Activated naive CD4-positive, alpha-beta T cell treated with anti-CD3 and anti-CD28 coated beads, Interleukin-2, amount 50 U/mL, for 24 hours (primary cell): Measurements from ENCODE around the gene TRAF3IP3.

Experiments used
- H3K27ac Mint-ChIP-seq: one replicate; pipeline ENCODE4 v1.8.0; 2021; ENCODE audit warnings: mild to moderate bottlenecking, mixed read lengths
- H3K27me3 Mint-ChIP-seq: one replicate; pipeline ENCODE4 v1.8.0; 2021; ENCODE audit warnings: mixed read lengths
- H3K36me3 Mint-ChIP-seq: one replicate; pipeline ENCODE4 v1.8.0; 2021; ENCODE audit warnings: mixed read lengths
- H3K4me1 Mint-ChIP-seq: one replicate; pipeline ENCODE4 v1.8.0; 2021; ENCODE audit warnings: mixed read lengths
- H3K4me3 Mint-ChIP-seq: one replicate; pipeline ENCODE4 v1.8.0; 2021; ENCODE audit warnings: mild to moderate bottlenecking, mixed read lengths
- H3K9me3 Mint-ChIP-seq: one replicate; pipeline ENCODE4 v1.8.0; 2021; ENCODE audit warnings: mixed read lengths

TRAF3IP3 gene

DNA sequence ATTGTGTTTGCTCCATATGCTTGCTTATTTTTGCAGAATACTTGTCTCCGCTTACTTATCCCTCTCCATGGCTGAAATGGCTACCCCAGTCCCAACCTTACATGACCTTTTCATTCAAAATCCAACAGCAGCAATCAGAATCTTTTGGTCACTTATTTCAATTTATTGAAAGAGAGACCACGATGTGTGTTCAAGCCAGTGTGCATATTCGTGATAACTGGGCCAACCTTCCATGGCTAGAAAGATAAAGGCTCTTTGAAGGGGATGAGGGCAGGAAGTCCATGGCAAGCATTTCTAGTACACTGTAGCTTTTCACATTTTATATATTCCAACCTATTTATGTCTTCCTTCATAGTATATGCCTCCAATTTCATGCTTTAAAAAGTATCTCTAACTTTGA is 28.1 kb upstream of the TRAF3IP3 start:
- peak overlapping the region; percentile 86 for H3K27ac Mint-ChIP-seq
- peaks cover 52% of the 10 kb centered on the region for H3K4me1 Mint-ChIP-seq
- H3K27me3 Mint-ChIP-seq: no peaks in the 10 kb centered on the region
- no peak overlapping the region for H3K4me3 Mint-ChIP-seq
- peaks cover 2% of the 10 kb centered on the region for H3K36me3 Mint-ChIP-seq
- H3K9me3 Mint-ChIP-seq: peaks cover 13% of the 10 kb centered on the region

DNA sequence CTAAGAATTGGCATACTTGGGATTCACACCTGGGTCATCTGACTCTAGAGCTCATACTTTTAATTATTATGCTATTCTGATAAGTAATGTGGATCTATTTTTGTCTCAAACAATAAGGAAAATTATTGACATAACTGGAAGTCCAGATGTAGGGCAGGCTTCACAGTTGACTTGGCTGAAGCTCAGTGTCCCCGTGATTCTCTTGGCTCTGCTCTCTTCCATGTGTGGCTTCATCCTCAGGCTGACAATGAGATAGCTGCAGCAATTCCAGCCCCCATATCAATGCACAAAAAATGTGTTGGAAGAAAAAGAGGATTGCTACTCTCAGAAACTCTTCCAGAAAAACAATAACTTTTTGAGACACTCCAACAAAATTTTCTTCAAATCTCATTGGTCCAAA is 27.4 kb upstream of the TRAF3IP3 start:
- H3K9me3 Mint-ChIP-seq: peaks cover 13% of the 10 kb centered on the region
- H3K27ac Mint-ChIP-seq: no peak overlapping the region
- H3K27me3 Mint-ChIP-seq: no peaks in the 10 kb centered on the region
- H3K4me3 Mint-ChIP-seq: no peak overlapping the region
- peaks cover 50% of the 10 kb centered on the region for H3K4me1 Mint-ChIP-seq
- H3K36me3 Mint-ChIP-seq: peaks cover 2% of the 10 kb centered on the region

GRCh38 chr1:209729436-209729835 is 26.4 kb upstream of the TRAF3IP3 start:
- no peak overlapping the region for H3K27ac Mint-ChIP-seq
- H3K36me3 Mint-ChIP-seq: peaks cover 2% of the 10 kb centered on the region
- peaks cover 49% of the 10 kb centered on the region for H3K4me1 Mint-ChIP-seq
- H3K9me3 Mint-ChIP-seq: peaks cover 13% of the 10 kb centered on the region
- no peaks in the 10 kb centered on the region for H3K27me3 Mint-ChIP-seq
- H3K4me3 Mint-ChIP-seq: no peak overlapping the region

- H3K36me3 Mint-ChIP-seq: no peaks in the 10 kb centered on the region
- H3K27me3 Mint-ChIP-seq: no peaks in the 10 kb centered on the region
- H3K9me3 Mint-ChIP-seq: peaks cover 11% of the 10 kb centered on the region
- H3K4me1 Mint-ChIP-seq: peaks cover 40% of the 10 kb centered on the region
- no peak overlapping the region for H3K4me3 Mint-ChIP-seq
- H3K27ac Mint-ChIP-seq: no peak overlapping the region
These were observed 23.1 kb upstream of the TRAF3IP3 start for GRCh38 chr1:209732725-209733124.

GRCh38 chr1:209733409-209734192 is 22.3 kb upstream of the TRAF3IP3 start:
- peaks cover 7% of the 10 kb centered on the region for H3K9me3 Mint-ChIP-seq
- peak overlapping the region; percentile 18 for H3K27ac Mint-ChIP-seq
- H3K27me3 Mint-ChIP-seq: no peaks in the 10 kb centered on the region
- H3K4me3 Mint-ChIP-seq: peak overlapping the region; percentile 34
- H3K36me3 Mint-ChIP-seq: peaks cover 1% of the 10 kb centered on the region
- H3K4me1 Mint-ChIP-seq: peaks cover 35% of the 10 kb centered on the region

- peaks cover 1% of the 10 kb centered on the region for H3K36me3 Mint-ChIP-seq
- H3K9me3 Mint-ChIP-seq: no peaks in the 10 kb centered on the region
- H3K27ac Mint-ChIP-seq: no peak overlapping the region
- H3K4me1 Mint-ChIP-seq: peaks cover 35% of the 10 kb centered on the region
- H3K4me3 Mint-ChIP-seq: no peak overlapping the region
- H3K27me3 Mint-ChIP-seq: no peaks in the 10 kb centered on the region
These were observed 19.2 kb upstream of the TRAF3IP3 start for GRCh38 chr1:209736490-209737117.

- Mint-ChIP-seq H3K36me3 (peaks cover 1% of the 10 kb centered on the region), H3K27me3 (no peaks in the 10 kb centered on the region), H3K27ac (peak overlapping the region; percentile 76), H3K9me3 (no peaks in the 10 kb centered on the region), H3K4me1 (peaks cover 40% of the 10 kb centered on the region), H3K4me3 (no peak overlapping the region)
These were observed 18.7 kb upstream of the TRAF3IP3 start for GRCh38 chr1:209737118-209737505.

GRCh38 chr1:209738270-209738669 is 17.6 kb upstream of the TRAF3IP3 start:
- Mint-ChIP-seq H3K4me1 (peaks cover 42% of the 10 kb centered on the region), H3K9me3 (no peaks in the 10 kb centered on the region)

GRCh38 chr1:209741193-209741592 is 14.7 kb upstream of the TRAF3IP3 start:
- Mint-ChIP-seq H3K4me3 (no peak overlapping the region), H3K27me3 (no peaks in the 10 kb centered on the region), H3K27ac (no peak overlapping the region), H3K4me1 (peaks cover 34% of the 10 kb centered on the region), H3K36me3 (peaks cover 1% of the 10 kb centered on the region), H3K9me3 (no peaks in the 10 kb centered on the region)

More at GRCh38 chr1:209738270-209738669, 17.6 kb upstream of the TRAF3IP3 start:
- H3K27me3 Mint-ChIP-seq: no peaks in the 10 kb centered on the region
- H3K36me3 Mint-ChIP-seq: peaks cover 1% of the 10 kb centered on the region
- no peak overlapping the region for H3K4me3 Mint-ChIP-seq
- no peak overlapping the region for H3K27ac Mint-ChIP-seq

DNA sequence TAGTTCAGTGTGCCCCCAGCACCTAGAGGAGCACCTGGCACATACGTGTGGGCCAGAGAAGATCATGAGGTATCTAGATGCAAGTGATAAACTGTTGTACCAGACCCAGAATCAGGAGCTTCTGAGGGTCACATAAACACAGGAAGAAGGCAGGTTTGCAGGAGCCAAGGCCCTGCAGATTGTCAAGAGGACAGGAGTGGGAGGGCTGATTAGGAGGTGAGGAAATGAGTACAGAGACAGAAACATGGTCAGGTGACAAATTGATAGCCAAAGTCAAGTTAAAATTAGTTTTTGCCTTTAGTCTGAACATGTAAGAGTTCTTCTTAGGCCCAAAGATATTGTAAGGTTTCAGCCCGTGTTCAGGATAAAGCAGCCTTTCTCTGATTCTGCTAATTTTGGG is 14.0 kb upstream of the TRAF3IP3 start:
- Mint-ChIP-seq H3K27ac (peak overlapping the region; percentile 78), H3K4me1 (peaks cover 34% of the 10 kb centered on the region), H3K27me3 (no peaks in the 10 kb centered on the region), H3K4me3 (no peak overlapping the region), H3K36me3 (peaks cover 1% of the 10 kb centered on the region), H3K9me3 (no peaks in the 10 kb centered on the region)

DNA sequence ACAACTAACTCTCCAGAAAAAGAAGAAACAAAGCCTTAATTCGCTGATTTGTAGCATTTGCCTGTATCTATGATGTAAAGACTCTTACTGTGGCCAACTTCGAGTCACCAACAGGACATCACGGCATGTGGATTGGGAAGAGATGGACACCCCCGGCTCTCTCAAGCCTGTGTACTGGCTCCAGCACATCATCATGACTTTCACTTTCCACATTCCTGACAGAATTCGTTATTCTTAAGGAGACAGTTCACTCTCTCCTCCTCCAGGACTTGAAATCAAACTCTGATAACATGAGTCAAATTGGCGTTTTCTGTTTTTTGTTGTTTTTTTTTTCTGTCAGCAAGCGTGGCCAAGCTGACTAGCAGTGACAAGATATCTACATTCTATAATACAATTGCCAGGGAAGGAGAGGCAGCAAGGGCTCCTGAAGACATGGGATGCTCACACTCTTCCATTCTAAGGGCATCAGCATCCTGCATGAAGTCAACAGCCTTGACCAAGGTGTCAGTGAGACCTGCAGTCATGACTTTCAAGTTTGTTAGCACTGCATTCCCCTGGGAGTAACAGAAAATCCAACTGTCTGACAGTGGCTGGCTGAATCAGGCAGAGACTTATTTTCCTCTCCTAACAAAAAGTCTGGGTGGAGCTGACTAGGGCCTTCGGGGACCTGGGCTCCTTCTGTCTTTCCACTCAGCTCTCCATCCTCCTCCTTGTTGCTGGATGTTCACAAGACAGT is 13.3 kb upstream of the TRAF3IP3 start:
- peak overlapping the region; percentile 15 for H3K27ac Mint-ChIP-seq
- H3K36me3 Mint-ChIP-seq: peaks cover 1% of the 10 kb centered on the region
- H3K27me3 Mint-ChIP-seq: no peaks in the 10 kb centered on the region
- no peaks in the 10 kb centered on the region for H3K9me3 Mint-ChIP-seq
- H3K4me1 Mint-ChIP-seq: peaks cover 35% of the 10 kb centered on the region
- H3K4me3 Mint-ChIP-seq: no peak overlapping the region

DNA sequence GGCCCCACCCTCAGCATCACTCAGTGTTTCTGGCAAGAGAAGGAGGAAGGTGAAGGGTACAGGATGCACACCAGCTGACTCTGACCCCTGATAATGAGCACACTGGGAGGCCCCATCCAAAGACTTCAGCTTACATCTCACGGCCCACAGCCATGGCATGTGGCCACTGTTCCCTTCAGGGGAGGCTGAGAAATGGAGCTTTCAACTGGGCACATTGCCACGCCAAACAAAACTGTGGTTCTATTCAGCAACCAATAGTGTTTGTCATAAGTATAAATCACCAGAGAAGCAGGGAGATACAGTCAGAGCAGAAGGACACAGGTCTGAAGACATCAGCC is 12.7 kb upstream of the TRAF3IP3 start:
- Mint-ChIP-seq H3K9me3 (no peaks in the 10 kb centered on the region), H3K36me3 (no peaks in the 10 kb centered on the region), H3K27me3 (no peaks in the 10 kb centered on the region), H3K4me1 (peaks cover 41% of the 10 kb centered on the region), H3K27ac (peak overlapping the region; percentile 15), H3K4me3 (no peak overlapping the region)

DNA sequence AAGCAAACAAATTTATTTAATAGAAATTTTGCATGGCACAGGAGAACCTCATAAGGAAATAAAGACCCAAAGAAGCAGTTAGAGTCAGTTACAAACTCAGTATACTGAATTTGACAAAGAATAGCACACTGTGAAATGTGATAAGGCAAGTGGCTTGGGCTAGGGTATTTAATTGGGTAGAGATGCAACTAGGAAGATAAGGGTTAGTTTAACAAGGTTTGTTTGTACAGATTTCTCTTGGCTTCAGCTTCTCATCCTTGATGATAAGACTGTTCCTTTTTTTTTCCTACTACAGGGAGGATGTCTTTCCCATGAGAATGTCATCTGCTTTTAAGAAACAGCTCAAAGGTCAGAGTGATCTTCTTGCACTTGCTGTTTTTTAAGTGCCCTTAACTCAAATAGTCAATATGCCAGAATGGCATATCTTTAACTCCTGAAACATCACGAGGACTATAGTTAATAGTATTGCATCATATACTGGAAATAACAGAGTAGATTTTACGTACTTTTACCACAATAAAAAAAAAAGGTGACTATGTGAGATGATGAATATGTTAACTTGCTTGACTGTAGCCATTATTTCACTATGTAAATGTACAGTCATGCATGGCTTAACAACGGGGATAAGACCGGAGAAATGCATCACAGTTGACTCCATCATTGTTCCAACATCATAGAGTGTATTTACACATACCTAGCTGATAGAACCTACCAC is 9.2 kb upstream of the TRAF3IP3 start:
- H3K36me3 Mint-ChIP-seq: no peaks in the 10 kb centered on the region
- no peaks in the 10 kb centered on the region for H3K9me3 Mint-ChIP-seq
- no peaks in the 10 kb centered on the region for H3K27me3 Mint-ChIP-seq
- peaks cover 67% of the 10 kb centered on the region for H3K4me1 Mint-ChIP-seq
- peak overlapping the region; percentile 80 for H3K27ac Mint-ChIP-seq
- no peak overlapping the region for H3K4me3 Mint-ChIP-seq

DNA sequence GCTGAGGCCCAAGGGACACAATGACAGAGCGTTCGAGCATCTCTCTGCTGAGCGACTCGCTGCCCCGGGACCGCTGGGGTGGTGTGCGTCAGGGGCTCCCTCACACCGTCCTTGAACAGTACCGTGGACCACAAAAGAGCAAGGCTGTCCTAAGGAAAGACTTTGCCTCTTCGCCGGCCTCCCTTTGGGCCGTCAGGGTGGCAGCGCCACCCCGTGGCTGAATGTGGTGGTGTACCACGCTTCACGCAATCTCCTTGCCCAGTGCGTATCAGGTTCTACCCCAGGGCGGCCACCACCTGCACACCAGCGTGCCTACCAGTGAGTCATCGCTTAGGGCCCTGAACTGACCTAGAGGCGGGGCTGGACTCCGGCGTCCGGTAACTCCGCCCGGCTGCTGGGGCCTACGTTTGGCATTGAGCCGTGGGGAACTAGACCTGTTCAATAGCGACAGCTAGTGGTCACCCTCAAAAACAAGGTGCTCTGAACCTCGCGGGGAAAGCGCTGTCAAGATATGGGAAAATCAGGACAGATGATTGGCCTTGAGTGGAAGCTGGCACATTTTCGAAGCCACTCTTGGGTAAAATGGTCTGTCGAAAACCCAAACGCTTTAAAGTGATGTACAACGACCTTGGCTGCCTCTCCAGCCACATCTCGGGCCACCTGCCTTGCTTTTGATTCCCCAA is 8.1 kb upstream of the TRAF3IP3 start:
- H3K36me3 Mint-ChIP-seq: no peaks in the 10 kb centered on the region
- peaks cover 65% of the 10 kb centered on the region for H3K4me1 Mint-ChIP-seq
- no peaks in the 10 kb centered on the region for H3K9me3 Mint-ChIP-seq
- peak overlapping the region; percentile 99 for H3K27ac Mint-ChIP-seq
- peak overlapping the region; percentile 83 for H3K4me3 Mint-ChIP-seq
- no peaks in the 10 kb centered on the region for H3K27me3 Mint-ChIP-seq

DNA sequence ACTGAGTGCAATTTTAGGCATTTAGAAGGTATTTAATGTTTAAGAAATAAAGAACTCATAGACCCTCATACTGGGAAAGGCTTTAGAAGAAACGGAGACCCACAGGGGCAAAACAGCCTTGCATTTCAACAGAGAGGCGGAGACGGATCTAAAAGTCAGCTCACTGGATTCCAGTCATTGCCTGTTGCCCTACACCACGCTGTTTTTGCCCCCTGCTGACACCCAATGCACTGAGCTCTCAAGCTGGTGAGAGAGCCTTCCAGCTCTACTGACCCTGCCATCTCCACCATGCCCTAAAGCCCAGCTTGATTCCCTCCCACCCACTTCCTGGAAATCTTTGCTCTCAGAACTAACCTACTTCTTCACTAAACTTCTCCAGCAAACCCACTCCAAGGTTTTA is 7.2 kb upstream of the TRAF3IP3 start:
- Mint-ChIP-seq H3K4me1 (peaks cover 70% of the 10 kb centered on the region), H3K27me3 (no peaks in the 10 kb centered on the region), H3K9me3 (no peaks in the 10 kb centered on the region), H3K36me3 (no peaks in the 10 kb centered on the region), H3K27ac (peak overlapping the region; percentile 99), H3K4me3 (peak overlapping the region; percentile 83)
